ENCODE results near the gene FBXO24. TPM values are rescaled to one million over a fixed set of nuclear protein-coding genes. Genes with fewer than 3 reads are reported as not detected.

The FBXO24 gene
- total and polyA plus RNA-seq, 10 of the 15 experiments (the other 5 are each of a cell fraction or from before 2014, with no cell fraction given), result 0.11 to 0.96 (median 0.27) TPM; not detected in 4

- intact Hi-C loops (cut with micrococcal nuclease; ENCODE audit: unreplicated experiment) (no loop called here), in situ Hi-C loops (cut with MboI) (no loop called here)
- peaks cover 11 to 13% of the 10 kb centered on the region in 2 experiments for H3K36me3 ChIP-seq (ENCODE audit: control insufficient read depth in 2 of 2, insufficient read depth in 2 of 2, low read length in 1 of 2)
- CTCF ChIA-PET, result interaction anchor here (11.6 kb wide), 1 partner anchor 18 kb away, joined by 190 read pairs; no protein-coding TSS in a partner anchor
- H3K4me1 ChIP-seq (ENCODE audit: control insufficient read depth, insufficient read depth, low read length), result peaks cover 24% of the 10 kb centered on the region
- POLR2A ChIA-PET, result no interaction called here
- RAD21 ChIA-PET (ENCODE audit: unreplicated experiment), result interaction anchor here (0.6 kb wide), 1 partner anchor 103 kb away, joined by 5 read pairs; no protein-coding TSS in a partner anchor
- WGBS (ENCODE audit: insufficient coverage, insufficient replicate concordance, low lambda C conversion rate, missing lambda C conversion rate), result 98% methylated on average over 20 of the region's 20 CpGs
- H3K9ac ChIP-seq (ENCODE audit: control insufficient read depth, insufficient read depth, low read length), result no peak overlapping the region
- H3K9me3 ChIP-seq (replicated peaks; ENCODE audit: control insufficient read depth, insufficient read depth, low read length), result no peaks in the 10 kb centered on the region
- SMC1A ChIA-PET (ENCODE audit: uncharacterized antibody, unreplicated experiment), result no interaction called here
- BruUV-seq (replicated peaks), result no TSS peak
- DNase-seq (ENCODE audit: low read depth, low spot score) (no peak), FAIRE-seq (no peak), ATAC-seq (no peak)
- TF ChIP-seq MXI1 (IDR thresholded peaks at IDR 0.05; ENCODE audit: low read depth, low read length) (no peak), E4F1 (IDR thresholded peaks at IDR 0.05; ENCODE audit: borderline replicate concordance, partially characterized antibody) (no peak), CHD1 (IDR thresholded peaks at IDR 0.05; ENCODE audit: low read depth, low read length) (no peak), MYC (IDR thresholded peaks at IDR 0.05; ENCODE audit: insufficient read depth, insufficient read length, insufficient replicate concordance, low read length, severe bottlenecking) (no peak), CHD4 (IDR thresholded peaks at IDR 0.05) (no peak)
- no peaks in the 10 kb centered on the region for H3K27me3 ChIP-seq (replicated peaks in 1 of 2; ENCODE audit: control insufficient read depth in 2 of 2, insufficient read depth in 2 of 2, low read length in 1 of 2)
- no peak overlapping the region for H3K4me3 ChIP-seq
- no peak overlapping the region for H3K4me2 ChIP-seq (ENCODE audit: control insufficient read depth, insufficient read depth)
- no peaks in the 10 kb centered on the region for H4K20me1 ChIP-seq (ENCODE audit: control insufficient read depth, insufficient read depth)
- H2AFZ ChIP-seq (ENCODE audit: control insufficient read depth, low read depth, low read length), result no peak overlapping the region
- no peak overlapping the region for H3K27ac ChIP-seq (ENCODE audit: control insufficient read depth, insufficient read depth)
- H3K79me2 ChIP-seq (ENCODE audit: control insufficient read depth, insufficient read depth, low read length), result peaks cover 32% of the 10 kb centered on the region
Measured at GRCh38 chr7:100582041-100582579, 4.0 kb upstream of the FBXO24 start.

Data from GM12878 (cell line).